T-helper 2 cell treated with Interferon-gamma antibody and Interleukin-4, amounts not matched to agents 5 μg/mL and 100 μg/mL, for 36 hours (primary cell): ENCODE data around the gene FIZ1.

Experiments used
- DNase-seq: peaks from one replicate; pipeline ENCODE4 v3.0.0; 2021; ENCODE audit warnings: low spot score
- H3K27ac Mint-ChIP-seq: one replicate; pipeline ENCODE4 v1.8.0; 2021; ENCODE audit warnings: mild to moderate bottlenecking, mixed read lengths
- H3K27me3 Mint-ChIP-seq: one replicate; pipeline ENCODE4 v1.8.0; 2021; ENCODE audit warnings: low read depth, mixed read lengths
- H3K36me3 Mint-ChIP-seq: one replicate; pipeline ENCODE4 v1.8.0; 2021; ENCODE audit warnings: low read depth, mixed read lengths
- H3K4me1 Mint-ChIP-seq: one replicate; pipeline ENCODE4 v1.8.0; 2021; ENCODE audit warnings: low read depth, mixed read lengths
- H3K4me3 Mint-ChIP-seq: one replicate; pipeline ENCODE4 v1.8.0; 2022; ENCODE audit warnings: mild to moderate bottlenecking, moderate library complexity, mixed read lengths
- H3K9me3 Mint-ChIP-seq: one replicate; pipeline ENCODE4 v1.8.0; 2021; ENCODE audit warnings: mixed read lengths

FIZ1 gene

DNA sequence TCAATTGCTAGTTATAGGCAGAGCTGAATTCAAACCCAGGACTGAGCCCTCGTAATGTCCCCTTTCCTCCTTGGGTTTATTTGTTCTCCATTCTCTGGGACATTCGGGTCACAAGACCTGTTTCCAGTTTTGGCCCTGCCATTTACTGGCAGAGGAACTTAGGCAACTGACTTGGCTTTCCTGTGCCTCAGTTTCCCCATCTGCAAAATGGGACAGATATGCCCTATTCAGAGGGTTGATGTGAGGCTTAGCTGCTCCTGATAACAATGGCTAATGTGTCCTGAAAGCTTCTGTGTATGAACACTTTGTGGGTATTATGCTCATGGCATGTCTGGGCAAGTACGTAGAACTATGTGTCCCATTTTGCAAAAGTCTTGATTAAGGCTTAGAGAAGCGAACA lies 1.8 kb upstream of the FIZ1 start:
- peaks cover 29% of the 10 kb centered on the region for H3K4me1 Mint-ChIP-seq
- peak overlapping the region; percentile 92 for H3K4me3 Mint-ChIP-seq
- H3K36me3 Mint-ChIP-seq: peaks cover 22% of the 10 kb centered on the region
- no peaks in the 10 kb centered on the region for H3K27me3 Mint-ChIP-seq
- peak overlapping the region; percentile 85 for H3K27ac Mint-ChIP-seq
- DNase-seq: no peak
- no peaks in the 10 kb centered on the region for H3K9me3 Mint-ChIP-seq

DNA sequence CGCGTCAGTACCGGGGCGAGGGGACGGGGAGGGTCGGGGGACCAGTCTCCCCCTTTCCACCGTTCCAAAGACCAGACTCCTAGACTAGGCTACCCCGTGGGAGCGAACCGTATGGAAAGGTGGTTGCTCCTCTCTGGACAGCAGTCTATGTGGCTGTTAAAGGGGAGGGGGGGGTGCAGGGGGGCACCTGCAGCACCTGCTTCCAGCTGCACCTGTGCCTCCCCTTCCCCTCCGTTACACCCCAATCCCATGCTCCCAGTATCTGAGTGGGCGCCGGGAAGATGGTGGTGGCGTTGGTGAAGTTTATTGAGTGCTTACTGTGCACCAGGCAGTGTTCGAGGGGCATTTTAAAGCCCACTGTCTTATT lies 1.3 kb upstream of the FIZ1 start:
- DNase-seq: no peak
- peaks cover 26% of the 10 kb centered on the region for H3K36me3 Mint-ChIP-seq
- peak overlapping the region; percentile 92 for H3K4me3 Mint-ChIP-seq
- H3K4me1 Mint-ChIP-seq: peaks cover 28% of the 10 kb centered on the region
- no peaks in the 10 kb centered on the region for H3K9me3 Mint-ChIP-seq
- H3K27me3 Mint-ChIP-seq: no peaks in the 10 kb centered on the region
- peak overlapping the region; percentile 85 for H3K27ac Mint-ChIP-seq

DNA sequence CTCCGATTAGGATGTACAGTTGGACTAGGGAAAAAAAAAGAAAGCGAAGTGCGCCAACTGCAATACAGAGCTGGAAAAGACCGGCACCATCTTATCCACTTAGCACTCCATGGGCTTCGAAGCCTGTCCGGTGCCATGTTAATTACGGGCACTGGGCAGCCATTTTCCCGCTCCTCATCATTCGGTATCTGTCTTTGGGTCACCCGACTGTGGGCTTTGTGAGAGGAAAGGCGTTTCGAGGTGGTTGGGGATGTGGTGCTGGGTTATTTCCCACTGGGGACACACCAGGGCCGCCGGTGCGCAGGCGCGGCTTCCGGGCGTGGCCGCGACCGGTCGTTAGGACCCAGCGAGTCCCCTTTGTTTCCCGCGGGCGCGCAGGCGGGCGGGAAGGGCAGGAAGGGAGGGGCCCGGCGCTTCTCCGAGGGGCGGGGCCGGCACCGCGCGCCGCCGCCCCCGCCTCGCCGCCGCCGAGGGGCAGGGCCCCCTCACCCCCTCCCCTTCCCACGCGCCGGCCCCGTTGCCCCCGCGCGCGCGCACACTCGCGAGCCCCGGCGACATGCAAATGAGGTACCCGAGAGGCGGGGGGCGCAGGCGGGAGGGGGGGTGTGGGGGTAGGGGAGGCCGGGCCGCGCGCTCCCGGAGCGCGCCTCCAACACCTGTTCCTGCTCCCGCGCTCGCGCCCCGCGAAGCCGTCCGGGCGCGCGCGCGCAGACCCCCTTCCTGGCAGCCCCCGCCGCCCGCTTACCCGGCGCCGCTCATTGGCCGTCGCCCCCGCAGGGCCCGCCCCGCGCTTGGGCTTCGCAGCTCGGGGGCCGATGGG lies 735 bp upstream of the FIZ1 start, which contains the start of gene ZNF524:
Gene ZNF524, plus strand, starts transcription at position 447 of the 820 bp plus-strand sequence. CDS start 1,825 bp downstream, outside the sequence.
- Mint-ChIP-seq H3K27me3 (no peaks in the 10 kb centered on the region), H3K27ac (peak within 1 kb of the TSS; percentile 99)

DNA sequence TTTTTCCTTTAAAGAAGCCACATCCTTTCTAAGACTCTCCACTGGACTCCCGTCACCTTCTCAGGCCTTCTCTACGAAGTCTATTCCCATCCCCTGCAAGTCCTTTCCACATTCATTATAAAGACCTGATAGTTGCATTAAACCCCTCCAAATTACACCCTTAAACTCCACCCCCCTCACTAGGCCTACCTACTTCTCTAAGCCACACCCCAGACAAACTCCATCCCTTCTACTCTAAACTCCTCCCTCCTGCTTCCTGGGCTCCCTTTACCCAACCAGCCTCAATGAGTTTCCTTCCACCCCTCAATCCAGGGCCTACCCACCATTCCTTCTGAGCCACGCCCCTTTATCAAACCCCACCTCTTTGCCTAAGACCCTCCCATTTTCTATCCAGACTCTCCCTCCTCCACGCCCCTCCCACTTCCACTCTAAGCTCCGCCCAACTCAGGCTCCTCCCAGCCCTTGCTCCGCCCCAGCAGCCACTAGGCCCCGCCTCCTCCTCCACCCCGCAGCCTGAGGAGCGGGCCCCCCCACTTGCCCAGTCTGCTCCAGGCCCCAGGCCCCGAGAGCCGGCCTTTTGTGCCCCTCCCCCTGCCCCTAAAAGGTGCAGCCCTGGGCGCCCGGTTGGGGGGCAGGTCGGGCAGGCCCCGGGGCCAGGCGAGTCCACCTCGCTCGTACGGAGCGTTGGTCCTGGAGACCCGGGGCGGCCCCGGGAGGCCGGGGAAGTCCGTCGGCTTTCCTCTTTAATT lies 424 bp downstream of the FIZ1 start:
- Mint-ChIP-seq H3K9me3 (no peaks in the 10 kb centered on the region), H3K27ac (peak overlapping the region; percentile 99), H3K4me1 (peaks cover 22% of the 10 kb centered on the region), H3K36me3 (peaks cover 37% of the 10 kb centered on the region), H3K4me3 (peak overlapping the region; percentile 97), H3K27me3 (no peaks in the 10 kb centered on the region)
- peak; percentile 90 for DNase-seq

More for the DNA sequence above, 735 bp upstream of the FIZ1 start, which contains the start of gene ZNF524:
- Mint-ChIP-seq H3K9me3 (no peaks in the 10 kb centered on the region), H3K4me3 (peak within 1 kb of the TSS; percentile 97), H3K36me3 (peaks cover 32% of the 10 kb centered on the region), H3K4me1 (peaks cover 28% of the 10 kb centered on the region)
- peak; percentile 87 for DNase-seq

DNA sequence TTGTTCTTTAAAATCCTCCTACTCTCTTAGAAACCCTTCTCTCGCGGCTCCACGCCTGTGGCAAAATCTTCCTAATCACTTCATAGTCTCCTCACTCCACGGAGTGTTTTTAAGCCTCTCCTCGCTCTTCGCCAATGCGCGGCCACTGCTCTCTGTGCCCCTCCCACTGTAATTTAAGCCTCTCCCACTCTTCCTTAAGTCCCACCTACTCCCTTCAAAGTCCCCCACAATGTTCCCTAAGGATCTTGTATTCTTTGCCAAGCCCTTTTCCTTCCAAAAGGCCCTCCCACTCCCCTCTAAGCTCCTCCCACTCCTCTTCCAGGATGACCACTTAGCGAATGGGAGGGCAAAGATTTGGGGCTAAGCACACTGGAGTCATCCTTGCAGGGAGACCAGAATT lies 1.3 kb downstream of the FIZ1 start:
- Mint-ChIP-seq H3K4me1 (peaks cover 17% of the 10 kb centered on the region), H3K36me3 (peaks cover 32% of the 10 kb centered on the region), H3K27ac (no peak overlapping the region), H3K4me3 (no peak overlapping the region), H3K27me3 (no peaks in the 10 kb centered on the region), H3K9me3 (no peaks in the 10 kb centered on the region)
- DNase-seq: no peak

DNA sequence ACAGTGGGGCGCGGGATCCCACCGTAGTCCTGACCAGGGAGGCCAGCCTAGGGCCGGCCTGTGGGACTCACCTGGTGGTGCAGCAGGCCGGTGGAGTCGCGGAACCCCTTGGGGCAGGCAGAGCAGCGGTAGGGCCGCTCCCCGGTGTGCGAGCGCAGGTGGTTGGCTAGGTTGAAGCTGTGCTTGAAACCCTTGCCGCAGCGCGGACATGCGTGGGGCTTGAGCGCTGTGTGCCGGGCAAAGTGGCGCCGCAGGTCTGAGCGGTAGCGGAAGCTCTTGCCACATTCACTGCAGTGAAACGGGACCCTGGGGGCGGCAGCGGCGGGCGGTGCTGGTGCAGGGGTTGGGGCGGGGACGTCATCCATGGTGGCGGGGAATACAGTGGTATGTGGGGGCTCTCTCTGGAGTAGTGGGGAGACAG lies 1.8 kb downstream of the FIZ1 start:
- H3K4me3 Mint-ChIP-seq: no peak overlapping the region
- peaks cover 17% of the 10 kb centered on the region for H3K4me1 Mint-ChIP-seq
- no peaks in the 10 kb centered on the region for H3K27me3 Mint-ChIP-seq
- no peaks in the 10 kb centered on the region for H3K9me3 Mint-ChIP-seq
- no peak overlapping the region for H3K27ac Mint-ChIP-seq
- no peak for DNase-seq
- H3K36me3 Mint-ChIP-seq: peaks cover 32% of the 10 kb centered on the region

DNA sequence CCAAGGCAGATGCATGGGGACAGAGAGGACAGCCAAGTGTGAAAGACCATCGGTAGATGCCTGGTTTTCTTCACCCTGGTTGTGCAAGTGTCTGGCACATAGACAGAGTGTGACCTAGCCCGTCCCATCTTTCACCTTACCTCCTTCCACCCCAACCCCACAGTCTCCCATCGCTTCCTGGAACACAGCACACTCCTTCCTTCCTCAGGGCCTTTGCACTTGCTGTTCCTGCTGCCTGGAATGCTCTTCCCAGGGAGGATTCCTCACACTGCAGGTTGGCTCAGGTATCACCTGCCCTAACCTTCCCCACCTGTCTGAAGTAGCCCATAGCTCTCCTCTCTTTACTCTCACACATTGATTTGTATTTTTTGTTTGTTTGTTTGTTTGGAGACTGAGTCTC lies 3.0 kb downstream of the FIZ1 start:
- no peak for DNase-seq
- Mint-ChIP-seq H3K4me3 (no peak overlapping the region), H3K9me3 (no peaks in the 10 kb centered on the region), H3K36me3 (peaks cover 37% of the 10 kb centered on the region), H3K4me1 (peaks cover 12% of the 10 kb centered on the region), H3K27ac (no peak overlapping the region), H3K27me3 (no peaks in the 10 kb centered on the region)

DNA sequence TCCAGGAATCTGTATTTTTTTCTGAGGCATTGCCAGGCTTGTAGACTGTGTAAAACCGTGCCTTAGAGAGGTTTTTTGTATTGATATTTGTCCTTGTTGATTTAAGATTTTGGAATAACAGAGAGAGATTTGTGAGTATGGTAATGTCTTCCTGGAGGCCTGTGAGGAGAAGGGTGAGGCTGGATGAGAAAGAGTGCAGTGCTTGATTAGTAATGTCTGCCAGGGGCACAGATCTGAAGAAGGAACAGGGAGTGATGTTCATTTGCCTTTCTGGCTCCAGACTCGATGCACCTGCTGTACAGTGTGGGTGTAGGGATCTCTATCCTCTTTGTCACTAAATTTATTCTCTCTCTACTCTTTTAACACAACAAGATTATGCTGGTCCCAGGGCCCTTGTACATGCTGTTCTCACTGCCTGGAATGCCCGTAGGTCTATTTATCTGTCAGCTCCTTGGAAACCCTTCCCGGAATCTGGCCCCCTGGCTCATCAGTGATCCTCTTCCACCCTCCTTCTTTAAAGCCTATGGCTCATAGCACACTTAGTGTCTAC lies 4.2 kb downstream of the FIZ1 start:
- Mint-ChIP-seq H3K36me3 (peaks cover 38% of the 10 kb centered on the region), H3K4me1 (peaks cover 8% of the 10 kb centered on the region)

DNA sequence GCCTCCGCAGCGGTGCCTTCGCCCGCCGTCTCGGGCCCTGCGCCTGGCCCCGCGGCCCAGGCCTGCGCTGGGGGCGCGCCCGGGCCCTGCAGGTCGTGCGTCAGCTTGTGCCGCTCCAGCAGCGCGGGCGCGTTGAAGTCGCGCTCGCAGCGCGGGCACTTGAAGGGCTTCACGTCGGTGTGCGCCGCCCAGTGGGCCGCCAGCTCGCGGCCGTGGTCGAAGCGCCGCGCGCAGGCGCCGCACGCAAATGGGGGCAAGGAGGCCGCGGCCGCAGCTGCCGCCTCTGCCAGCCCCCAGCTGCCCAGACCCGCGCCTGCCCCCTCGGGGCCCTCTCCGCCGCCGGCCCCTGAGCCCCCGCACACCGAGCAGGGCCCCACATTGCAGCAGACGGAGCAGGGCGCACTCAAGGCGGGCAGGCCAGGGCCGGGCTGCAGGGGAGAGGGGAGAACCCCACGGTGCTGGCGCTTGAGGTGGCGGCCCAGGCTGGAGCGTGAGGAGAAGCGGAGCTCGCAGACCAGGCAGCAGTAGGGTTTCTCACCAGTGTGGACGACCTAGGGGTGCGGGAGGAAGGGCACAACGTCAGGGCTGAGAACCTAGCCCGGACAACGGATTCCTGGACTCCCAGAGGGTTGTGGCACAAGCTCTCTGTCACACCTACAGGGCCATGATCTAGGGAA lies 6.1 kb downstream of the FIZ1 start:
- no peaks in the 10 kb centered on the region for H3K9me3 Mint-ChIP-seq
- peaks cover 2% of the 10 kb centered on the region for H3K4me1 Mint-ChIP-seq

More for the DNA sequence above, 4.2 kb downstream of the FIZ1 start:
- DNase-seq: no peak
- no peak overlapping the region for H3K4me3 Mint-ChIP-seq
- H3K27me3 Mint-ChIP-seq: no peaks in the 10 kb centered on the region
- no peak overlapping the region for H3K27ac Mint-ChIP-seq
- no peaks in the 10 kb centered on the region for H3K9me3 Mint-ChIP-seq

DNA sequence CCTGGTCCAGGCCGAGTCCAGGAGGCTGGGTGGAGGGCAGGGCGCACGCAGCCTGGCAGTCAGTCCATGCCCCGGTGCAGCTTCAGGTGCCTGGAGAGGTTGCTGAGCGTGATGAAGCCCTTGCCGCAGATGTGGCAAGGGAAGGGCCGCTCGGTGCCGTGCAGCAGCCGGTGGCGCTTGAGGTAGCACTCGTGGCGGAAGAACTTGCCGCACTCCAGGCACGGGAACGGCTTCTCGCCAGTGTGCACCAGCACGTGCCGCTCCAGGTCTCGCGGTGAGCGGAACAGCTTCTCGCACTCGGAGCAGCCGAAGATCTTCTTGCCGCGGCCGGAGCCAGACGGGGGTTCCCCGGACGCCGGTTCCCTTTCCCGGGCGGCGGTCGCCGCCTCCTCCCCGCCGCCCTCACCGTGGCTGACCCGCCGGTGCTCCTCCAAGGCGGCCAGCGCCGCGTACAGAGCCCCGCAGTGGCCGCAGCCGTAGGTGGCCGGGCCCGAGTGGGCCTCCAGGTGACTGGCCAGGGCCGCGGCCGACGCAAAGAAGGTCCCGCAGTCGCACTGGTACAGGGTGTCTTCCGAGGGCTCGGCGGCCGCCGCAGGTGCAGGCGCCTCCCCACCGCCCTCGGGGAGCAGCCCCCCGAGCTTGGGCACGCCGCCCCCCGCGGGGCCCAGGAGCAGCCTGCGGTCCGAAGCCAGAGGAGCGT lies 6.8 kb downstream of the FIZ1 start:
- DNase-seq: no peak
- Mint-ChIP-seq H3K9me3 (no peaks in the 10 kb centered on the region), H3K4me3 (no peak overlapping the region), H3K27me3 (no peaks in the 10 kb centered on the region), H3K27ac (no peak overlapping the region), H3K36me3 (peaks cover 34% of the 10 kb centered on the region), H3K4me1 (no peaks in the 10 kb centered on the region)

More for the DNA sequence above, 6.1 kb downstream of the FIZ1 start:
- Mint-ChIP-seq H3K36me3 (peaks cover 34% of the 10 kb centered on the region), H3K27me3 (no peaks in the 10 kb centered on the region), H3K27ac (no peak overlapping the region), H3K4me3 (no peak overlapping the region)
- DNase-seq: no peak

DNA sequence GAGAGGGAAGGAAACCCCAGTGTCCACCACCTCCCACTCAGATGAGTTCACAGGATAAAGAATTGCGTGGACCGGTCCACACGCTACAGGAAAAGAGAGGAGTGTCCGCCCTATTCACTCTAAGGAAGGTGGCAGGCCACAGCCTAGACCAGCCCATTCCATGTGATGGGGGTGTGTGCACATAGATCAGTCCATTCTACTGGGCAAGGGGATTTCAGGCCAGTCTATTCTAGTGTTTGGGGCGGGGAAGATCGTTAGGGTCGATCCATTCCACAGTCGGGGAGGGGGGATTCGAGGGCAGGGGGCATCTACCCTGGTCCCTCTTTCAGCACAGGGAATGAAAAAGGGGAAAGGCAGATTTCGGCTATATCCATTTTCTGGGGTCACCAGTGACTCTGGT lies 7.8 kb downstream of the FIZ1 start:
- Mint-ChIP-seq H3K27ac (no peak overlapping the region), H3K4me3 (no peak overlapping the region), H3K9me3 (no peaks in the 10 kb centered on the region), H3K36me3 (peaks cover 29% of the 10 kb centered on the region), H3K27me3 (peaks cover 7% of the 10 kb centered on the region), H3K4me1 (peaks cover 5% of the 10 kb centered on the region)
- DNase-seq: no peak

DNA sequence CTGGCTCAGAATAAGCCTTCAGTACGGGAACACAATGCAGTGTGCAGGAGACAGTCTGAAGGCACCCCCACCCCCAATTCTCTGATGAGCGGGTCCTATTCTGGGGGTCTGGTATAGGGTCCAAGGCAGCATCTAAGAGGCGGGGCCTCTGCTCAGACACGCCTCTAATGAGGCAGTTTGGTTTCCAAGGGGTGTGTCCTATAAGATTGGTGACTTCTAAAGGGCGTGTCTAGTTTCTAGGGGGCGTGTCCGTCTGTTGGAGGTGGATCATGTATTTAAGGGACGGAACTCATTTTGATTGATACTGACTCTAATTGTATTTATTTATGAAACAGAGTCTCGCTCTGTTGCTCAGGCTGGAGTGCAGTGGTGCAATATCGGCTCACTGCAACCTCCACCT lies 8.7 kb downstream of the FIZ1 start:
- Mint-ChIP-seq H3K27me3 (peaks cover 7% of the 10 kb centered on the region), H3K4me3 (no peak overlapping the region), H3K36me3 (peaks cover 20% of the 10 kb centered on the region), H3K27ac (no peak overlapping the region), H3K4me1 (peaks cover 6% of the 10 kb centered on the region), H3K9me3 (no peaks in the 10 kb centered on the region)
- no peak for DNase-seq

DNA sequence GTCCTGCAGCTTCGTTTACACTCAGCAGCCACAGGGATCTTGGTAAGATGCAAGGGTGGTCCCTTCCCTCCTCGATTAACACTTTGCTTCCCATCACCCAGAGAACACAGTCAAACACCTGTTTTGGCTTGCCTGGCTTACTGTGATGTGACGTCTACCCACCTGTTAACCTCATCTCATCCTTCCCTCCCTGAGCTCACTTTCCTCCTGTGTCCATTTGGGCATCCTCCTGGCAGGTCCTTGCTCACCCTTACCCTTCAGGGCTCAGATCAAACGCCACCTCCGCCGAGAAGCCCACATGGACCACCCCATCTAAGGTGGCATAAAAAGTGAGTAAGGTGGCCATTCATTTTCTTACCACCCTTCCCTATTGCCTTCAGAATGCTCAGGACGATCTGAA lies 9.2 kb downstream of the FIZ1 start:
- DNase-seq: no peak
- H3K27ac Mint-ChIP-seq: no peak overlapping the region
- peaks cover 10% of the 10 kb centered on the region for H3K4me1 Mint-ChIP-seq
- peaks cover 12% of the 10 kb centered on the region for H3K27me3 Mint-ChIP-seq
- no peak overlapping the region for H3K4me3 Mint-ChIP-seq
- H3K9me3 Mint-ChIP-seq: no peaks in the 10 kb centered on the region
- peaks cover 15% of the 10 kb centered on the region for H3K36me3 Mint-ChIP-seq
